GM21619 (cell line): ENCODE measurements around the gene EYS.

ENCODE experiments used
- ATAC-seq: cut with Tn5 transposase; IDR thresholded peaks from one replicate; pipeline ENCODE4 v1.9.1; 2021; ENCODE audit not compliant: unreplicated experiment

Gene EYS

DNA sequence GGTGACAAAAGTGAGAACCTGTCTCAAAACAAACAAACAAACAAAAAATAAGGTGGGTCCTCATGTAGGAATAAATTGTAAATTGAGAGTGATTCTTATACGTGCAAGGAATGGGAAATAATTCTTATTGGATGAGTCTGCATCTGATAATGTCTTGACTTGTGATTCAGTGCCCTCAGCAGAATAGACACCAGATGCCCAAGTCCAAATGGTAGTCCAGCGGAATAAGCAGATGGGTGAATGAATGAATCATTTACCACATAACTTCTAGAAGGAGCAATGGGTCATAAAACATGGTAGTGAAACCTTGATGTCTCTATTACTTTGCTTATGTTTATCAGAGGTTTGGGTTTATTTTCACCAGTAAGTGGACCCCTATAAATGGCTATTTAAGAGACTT is 1323.7 kb downstream of the EYS start:
- no peak for ATAC-seq

DNA sequence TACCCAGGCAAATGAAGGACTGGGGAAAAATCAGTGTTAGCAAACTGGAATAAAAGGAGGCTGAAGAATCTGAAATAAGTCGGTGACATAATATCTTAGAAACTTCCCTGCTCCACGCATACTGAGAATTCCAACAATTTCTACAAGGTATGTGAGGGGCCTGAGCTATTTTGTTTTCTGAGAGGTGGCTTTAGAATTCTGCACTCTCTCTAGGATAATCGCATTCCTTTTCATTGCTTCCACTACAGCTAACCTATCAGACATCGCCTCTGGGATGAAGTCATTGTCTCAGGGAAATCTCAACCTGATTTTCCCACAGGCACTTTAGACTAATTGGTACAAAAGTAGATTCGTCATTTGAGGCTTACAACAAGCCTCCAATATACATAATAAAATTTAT is 1330.6 kb downstream of the EYS start:
- no peak for ATAC-seq

DNA sequence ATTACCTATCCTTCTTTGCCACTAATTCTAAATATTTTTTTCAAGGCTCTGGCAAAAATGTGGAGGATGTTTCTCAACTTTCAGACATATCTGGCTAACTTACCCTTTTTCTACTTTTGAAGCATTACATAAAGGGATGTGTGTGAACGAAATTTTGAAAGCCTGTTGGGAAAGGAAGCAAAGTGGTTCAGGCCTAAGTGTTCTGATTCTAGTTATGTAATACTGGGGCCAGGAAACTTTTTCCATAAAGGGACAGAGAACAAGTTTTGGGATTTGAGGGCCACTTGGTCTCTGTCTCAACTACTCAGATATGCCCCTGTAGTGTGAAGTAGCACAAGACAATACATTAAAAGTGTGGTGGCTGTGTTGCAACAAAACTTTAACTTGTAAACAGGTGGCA is 1349.6 kb downstream of the EYS start:
- ATAC-seq = no peak

DNA sequence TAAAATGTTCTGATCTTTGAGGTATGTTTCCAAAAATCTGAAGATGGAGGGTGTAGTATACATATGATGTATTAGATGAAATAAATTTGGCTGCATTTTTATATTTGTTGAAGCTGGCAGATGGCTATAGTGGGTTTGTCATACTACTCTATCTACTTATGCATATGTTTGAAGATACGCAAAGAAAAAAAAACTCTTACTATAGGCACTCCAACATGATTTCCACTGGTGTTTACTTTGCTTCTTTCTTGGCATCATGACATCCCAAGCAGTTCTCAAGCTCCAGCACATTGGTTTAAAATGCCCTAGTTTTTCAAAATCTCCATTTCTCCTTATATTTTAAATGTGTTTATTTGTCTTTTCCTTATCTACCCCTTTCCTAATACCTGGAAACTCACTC is 1359.6 kb downstream of the EYS start:
- ATAC-seq = no peak

DNA sequence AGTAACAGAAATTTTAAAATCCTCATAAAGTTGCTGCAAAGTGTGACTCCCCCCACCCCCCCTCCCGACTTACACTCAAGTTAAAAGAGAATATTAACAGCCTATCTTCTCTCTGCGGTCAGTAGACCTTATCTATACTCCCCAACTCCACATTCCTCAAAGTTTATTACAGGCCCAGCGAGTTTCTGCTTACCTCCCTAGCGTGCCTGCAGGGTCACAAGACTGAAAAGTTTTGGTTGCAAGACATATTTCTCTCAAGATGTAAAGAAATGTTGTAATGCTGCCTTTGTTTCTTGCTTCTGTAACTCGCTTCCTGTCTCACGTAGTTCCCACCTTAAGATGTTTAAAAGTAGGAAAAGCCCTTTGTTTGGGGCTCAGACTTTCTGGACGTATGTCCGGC is 1371.8 kb downstream of the EYS start:
- ATAC-seq = no peak

DNA sequence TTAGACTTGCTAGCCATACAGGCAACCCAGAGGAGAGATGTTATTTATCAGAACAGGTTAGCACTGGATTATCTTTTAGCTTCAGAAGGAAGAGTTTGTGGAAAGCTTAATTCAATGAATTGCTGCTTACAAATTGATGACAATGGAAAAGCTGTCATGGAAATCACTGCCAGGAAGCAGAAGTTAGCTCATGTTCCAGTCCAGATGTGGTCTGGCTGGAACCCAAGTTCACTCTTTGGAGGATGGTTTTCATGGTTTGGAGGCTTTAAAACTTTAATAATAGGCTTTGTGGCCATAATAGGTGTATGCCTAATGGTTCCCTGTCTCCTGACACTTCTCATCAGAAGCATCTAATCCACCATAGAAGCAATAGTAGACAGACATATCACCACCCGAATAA is 1372.4 kb downstream of the EYS start:
- ATAC-seq = no peak

DNA sequence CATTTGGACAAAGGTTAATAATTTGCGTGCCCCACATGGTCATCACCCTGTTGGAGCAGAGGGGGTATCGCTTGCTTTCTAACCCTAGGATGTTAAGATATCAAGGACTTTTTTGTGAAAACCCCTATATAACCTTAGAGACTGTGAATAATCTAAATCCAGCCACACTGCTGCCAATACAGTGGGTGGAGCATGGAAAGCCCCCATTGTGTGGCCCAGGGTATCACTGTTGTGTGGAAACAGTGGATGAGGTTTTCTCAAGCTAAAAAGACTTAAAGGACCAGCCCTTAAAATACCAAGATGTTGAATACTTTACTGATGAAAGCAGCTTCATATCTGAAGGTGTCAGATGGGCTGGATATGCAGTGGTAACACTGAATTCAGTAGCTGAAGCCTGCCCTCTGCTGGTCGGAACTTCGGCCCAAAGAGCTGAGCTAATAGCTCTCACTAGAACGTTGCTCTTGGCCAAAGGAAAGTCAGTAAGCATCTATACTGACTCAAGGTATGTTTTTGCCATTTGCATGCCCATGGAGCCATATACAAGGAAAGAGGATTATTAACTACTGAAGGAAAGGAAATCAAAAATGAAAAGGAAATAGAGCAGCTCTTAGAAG is 1376.2 kb downstream of the EYS start:
- no peak for ATAC-seq

DNA sequence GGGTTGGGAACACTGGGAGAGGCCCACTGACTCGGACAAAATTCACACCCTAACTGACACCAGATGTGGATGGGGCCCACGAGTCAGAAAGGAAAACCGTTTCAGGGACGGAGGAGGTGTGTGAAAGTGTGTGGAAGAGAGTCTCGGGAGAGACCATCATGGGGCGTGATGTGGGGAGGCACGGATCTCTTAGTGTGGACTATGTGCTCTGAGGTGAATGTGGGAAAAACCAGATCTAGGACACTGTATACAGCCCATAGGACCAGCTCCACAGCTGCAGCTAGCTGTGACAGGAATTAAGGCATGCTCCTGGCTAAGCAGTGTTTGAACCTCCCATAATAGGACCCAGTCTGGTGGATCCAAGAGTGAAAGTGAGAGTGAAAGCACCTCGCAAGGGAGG is 1380.1 kb downstream of the EYS start:
- no peak for ATAC-seq

DNA sequence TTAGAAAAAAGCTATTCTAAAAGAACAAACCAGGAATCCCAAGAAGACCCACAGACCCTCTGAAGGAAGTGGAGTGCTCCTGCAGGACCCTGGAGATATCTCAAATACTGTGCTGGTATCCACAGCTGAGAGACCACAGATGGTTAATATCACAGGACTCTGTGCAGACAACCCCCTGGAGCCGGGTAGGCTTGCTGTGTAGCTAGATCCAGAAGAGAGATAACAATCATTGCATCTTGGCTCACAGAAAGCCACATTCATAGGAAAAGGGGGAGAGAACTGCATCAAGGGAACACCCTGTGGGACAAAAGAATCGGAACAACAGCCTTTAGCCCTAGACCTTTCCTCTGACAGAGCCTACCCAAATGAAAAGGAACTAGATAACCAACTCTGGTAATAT is 1381.9 kb downstream of the EYS start:
- ATAC-seq = no peak

DNA sequence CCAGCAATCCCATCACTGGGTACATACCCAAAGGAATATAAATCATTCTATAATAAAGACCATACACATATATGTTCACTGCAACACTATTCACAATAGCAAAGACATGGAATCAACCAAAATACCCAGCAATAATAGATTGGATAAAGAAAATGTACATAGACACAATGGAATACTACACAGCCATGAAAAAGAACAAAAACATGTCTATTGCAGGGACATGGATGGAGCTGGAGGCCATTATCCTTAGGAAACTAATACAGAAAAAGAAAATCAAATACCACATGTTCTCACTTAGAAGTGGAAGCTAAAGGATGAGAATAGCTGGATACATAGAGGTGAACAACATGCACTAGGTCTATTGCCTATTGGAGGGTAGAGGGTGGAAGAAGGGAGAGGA is 1396.8 kb downstream of the EYS start:
- no peak for ATAC-seq

DNA sequence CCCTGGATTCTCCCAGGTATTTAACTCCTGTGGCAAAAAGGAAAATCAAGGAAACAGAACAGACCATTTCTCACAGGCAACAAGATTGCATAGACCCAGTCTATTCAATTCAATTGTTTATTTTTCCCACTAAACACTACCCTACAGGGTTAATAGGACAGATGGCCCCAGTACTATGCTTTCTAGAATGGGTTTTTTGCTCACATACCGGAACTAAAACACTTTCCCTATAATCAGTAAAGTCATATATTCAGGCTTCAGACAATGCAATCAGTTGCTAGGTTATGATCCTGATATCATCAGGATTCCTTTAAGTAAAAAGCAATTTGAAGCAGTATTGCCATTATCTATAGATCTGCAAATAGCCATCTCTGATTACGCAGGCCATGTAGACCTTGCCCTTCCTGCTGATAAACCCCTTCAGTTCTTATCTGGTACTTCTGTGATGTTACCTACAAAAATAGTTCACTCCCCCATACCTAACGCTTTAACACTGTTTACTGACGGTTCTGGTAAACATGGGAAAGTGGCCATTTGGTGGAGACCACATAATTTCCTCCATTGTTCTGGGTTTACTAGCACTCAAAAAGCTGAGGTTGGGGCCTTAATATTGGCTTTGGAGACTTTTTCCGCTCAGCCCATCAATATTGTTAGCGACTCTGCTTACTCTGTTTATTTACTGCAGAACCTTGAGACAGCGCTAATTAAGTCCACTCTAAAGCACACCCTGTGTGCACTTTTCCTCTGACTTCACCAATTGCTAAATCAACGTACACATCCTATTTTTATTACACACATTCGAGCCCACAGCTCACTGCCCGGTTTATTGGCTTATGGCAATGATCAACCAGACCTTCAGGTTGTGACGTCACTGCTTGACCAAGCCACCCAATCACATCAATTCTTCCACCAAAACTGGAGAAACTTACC is 1405.5 kb downstream of the EYS start:
- ATAC-seq = no peak

DNA sequence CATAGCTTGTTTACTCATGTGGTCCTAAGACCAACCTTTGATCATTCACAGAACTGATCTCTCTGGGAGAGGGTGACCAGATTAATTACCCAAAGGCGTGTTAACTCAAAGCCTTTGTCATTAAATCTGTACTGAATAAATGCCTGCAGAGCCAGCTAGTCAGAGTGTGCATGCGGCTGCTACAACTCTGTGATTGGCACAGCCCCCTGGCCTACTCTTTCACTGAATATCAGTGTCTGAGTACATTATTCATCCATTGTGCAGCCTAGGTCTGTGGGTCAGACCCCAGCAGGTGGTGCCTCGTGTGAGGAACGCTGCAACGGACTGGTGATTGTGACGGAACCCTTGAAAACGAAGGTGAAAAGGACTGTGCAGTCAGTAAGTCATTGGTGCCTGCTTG is 1407.8 kb downstream of the EYS start:
- no peak for ATAC-seq

DNA sequence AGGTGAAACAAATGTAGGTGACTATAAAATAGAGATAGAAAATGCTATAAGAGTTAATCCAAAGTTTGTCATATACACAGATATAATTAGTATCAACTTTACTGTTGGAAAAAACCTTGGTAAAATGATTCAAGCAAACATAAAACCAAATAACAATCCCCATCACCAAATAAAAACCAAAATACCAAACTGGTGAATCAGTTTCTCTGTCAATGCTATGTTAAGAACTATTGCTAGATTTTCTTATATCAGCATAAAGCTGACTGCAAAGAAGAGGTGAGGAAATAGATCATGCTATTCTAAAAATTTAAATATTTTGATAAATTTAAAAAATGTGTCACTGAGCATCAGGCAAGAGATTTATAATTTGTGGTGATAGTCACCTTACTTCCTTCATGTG is 1413.0 kb downstream of the EYS start:
- no peak for ATAC-seq

DNA sequence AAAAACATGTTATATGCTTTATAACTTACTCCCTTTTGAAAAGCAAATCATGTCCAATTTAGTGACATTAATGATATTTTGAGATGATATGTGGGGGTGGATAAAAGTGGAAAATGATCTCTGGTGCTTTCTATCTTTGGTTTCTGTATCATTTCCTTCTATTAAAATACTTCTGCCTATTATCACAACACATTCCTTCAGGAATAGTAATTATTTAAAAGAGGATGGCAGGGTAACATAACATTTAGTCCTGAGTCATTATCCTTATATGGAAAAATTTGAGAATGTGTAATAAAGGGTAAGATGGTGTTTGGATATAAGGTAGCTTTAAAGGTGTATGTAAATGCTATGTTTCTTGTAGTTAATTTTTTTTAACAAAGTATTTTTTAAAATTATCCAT is 1413.7 kb downstream of the EYS start:
- ATAC-seq = no peak

DNA sequence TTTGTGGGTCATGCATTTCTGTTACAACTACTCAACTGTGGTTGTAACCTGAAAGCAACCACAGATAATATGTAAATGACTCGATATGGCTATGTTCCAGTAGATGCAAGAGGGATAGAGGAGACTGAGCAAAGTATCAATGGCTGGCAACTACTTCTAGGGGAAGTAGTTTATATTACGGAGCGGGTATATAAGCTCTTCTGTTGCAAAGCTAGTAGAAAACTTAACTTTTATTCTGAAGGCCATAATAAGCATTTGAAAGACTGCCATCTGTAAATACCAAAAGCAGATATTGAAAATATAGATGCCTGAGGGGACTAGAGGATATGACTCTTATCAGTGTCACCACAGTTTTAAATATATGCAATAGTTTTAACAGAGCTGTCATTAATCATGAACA is 1416.2 kb downstream of the EYS start:
- ATAC-seq = no peak

DNA sequence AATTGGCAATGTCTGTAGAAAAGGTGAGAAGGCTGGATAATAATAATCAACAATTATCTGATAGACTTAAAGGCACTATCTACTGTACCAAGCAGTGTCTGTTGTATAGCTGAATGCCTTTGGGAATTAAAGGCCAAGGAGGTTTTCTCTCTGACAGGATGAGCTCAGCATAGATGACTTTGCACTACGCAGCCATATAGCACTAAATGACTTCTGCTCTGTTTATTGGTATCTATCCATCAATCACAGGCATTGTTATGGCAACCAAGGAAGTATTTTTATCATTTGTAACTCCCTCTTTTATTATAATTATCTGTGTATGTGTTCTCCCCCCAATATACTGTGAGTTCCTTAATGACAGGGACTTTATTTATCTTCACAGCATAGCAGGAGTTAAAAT is 1417.1 kb downstream of the EYS start:
- ATAC-seq = no peak

DNA sequence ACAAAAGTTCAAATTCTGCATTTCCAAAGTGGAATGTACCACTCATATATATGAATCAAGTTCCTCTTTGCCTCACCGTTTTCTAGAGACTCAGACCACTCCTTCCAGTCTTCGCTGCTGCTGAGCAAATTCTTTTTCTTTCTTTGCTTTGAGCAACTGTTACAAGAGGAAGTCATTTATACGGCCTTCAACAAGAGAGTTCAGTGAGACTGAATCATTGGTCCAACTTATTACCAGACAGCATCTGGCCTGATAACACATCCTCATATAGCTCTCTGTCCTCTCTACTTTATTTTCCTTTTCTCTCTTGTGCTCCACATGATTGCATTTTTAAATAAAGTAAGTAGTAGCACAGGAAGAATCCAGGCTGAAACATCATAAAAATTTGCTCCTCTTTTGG is 1418.7 kb downstream of the EYS start:
- ATAC-seq = no peak

DNA sequence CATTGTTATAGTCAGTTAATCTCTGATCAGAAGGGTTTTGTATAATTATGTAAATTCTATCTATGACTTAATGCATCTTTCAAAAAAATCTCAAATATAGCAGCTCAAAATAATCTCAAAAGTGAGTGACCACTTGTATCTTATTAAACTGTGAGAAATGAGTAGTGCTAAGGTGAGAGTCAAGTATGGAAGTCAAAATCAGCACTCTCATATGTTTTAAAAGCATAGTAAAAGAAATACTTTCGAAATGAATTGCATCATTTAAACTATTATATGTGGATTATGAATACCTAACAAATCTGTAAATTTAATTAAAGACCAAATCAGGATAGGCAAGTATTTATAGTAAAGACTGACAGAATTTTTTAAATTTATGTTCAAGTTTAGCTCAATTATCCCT is 1425.9 kb downstream of the EYS start:
- no peak for ATAC-seq

DNA sequence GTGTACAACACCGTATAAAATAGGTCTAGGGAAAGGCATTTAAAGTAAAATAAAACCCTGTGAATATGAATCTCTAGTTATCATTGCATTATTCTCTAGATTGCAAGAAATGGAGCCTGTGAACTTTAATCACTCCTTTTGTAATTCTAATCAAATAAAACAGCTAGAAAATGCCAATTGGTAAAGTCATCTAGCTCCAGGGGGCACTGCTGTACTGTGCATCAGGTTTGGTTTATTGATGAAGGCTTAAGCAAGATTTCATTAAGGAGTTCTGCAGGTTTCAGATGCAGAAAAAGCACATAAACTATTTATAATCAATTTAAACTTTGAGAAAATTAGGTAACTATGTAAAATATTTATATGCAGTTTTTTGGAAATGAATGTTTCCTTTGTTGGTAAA is 1426.5 kb downstream of the EYS start:
- no peak for ATAC-seq

DNA sequence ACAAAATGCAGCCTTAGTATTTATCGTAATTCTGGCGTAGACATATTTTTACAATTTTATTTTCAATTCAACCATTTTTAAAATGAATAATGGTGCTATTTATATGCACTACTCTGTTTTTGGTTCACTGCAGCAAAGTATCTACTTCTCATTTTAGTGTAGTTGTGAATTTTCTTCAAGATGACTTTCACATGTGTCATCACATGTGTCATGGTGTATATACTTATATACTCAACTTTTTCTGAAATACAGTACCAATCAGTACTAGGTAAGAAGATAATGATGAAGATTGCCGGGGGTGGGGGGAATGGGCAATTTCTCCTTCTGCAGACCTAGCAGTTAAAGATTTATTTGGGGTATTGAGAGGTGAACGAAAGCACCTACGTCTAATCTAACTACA is 1436.9 kb downstream of the EYS start:
- ATAC-seq = no peak

DNA sequence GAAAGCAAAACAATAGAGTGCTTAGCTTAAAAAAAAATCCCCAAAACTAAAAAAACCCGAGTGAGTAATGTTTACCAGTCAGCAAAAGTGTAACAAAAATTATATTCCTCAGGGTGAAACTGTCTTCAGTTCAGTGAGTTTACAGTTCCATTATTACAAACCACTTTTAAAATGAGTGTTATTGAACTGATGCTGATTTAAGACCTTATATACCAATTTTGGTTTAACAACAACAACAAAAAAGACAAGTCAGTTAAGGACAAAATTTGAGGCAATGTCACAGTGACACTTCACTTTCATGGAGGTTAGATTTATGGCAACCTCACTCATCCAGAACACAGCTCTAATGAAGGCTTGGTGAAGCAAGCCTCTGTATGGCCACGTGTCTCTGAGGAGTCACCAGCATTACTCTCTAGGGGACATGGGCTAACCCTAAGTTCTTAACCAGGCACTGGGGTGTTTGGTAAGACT is 1440.6 kb downstream of the EYS start:
- peak; percentile 81 for ATAC-seq

DNA sequence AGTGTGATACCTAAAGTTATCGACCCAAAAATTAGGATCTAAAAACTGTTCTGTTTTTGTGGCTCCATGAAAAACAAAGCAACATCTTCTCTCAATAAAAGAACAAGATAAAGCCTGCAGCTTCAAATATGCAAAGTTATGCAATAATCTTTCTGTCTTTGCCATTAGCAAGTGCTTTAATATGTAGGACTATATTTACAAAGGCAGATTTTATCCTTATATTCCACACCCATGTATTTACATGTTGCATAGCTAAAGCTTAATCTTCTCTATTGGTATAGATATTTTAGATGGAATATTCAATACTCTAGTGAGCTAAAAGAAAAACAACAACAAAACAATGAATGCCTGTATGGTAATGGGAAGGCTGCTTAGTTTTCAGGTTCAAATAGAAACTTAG is 1443.2 kb downstream of the EYS start:
- no peak for ATAC-seq

DNA sequence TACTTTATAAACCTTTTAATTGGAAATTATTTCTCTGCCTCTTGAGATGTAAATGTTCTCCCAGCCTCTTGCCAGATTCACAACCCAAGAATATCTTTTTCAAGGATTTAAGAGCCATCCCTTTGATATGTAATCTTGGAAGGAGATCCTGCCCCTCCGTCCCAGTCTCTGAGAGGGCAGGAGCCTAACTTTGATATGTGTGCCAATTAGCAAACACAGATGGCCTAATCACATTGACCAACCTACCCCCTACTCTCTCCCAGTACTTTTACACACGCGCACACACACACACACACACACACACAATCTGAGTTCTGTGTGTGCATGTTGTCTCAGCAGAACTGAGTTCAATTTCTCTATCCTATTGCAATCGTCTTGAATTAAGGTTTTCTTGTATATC is 1447.7 kb downstream of the EYS start:
- ATAC-seq = no peak
